A549 (cell line): ENCODE measurements around the gene TMEM101. TPM values are rescaled to one million over a fixed set of nuclear protein-coding genes. Genes with fewer than 3 reads are reported as not detected.

Experiments used
- BHLHE40 ChIP-seq: IDR thresholded peaks from 2 replicates; pipeline ENCODE4 v1.6.1; 2012; ENCODE audit warnings: low read depth, low read length, inconsistent platforms
- CBX8 ChIP-seq: fragments of 200-600 bp; sonication (generic); IDR thresholded peaks from 2 replicates; pipeline ENCODE4 v1.6.1; 2016
- CEBPB ChIP-seq, 2 experiments: fragments of >200 bp in 1 of 2; sonication (Bioruptor Twin) in 1 of 2; formaldehyde crosslinking in 1 of 2; IDR thresholded peaks; 2 replicates each; pipeline ENCODE4 v1.6.1; 2012 to 2016
- CHD2 ChIP-seq: fragments of 150-350 bp; IDR thresholded peaks from 2 replicates; pipeline ENCODE4 v1.6.1; 2014; ENCODE audit warnings: low read length; ENCODE audit not compliant: partially characterized antibody
- CHD4 ChIP-seq: fragments of 200-600 bp; sonication (generic); IDR thresholded peaks from 2 replicates; pipeline ENCODE4 v1.6.1; 2016; ENCODE audit warnings: antibody characterized with exemption, mild to moderate bottlenecking, borderline replicate concordance
- EP300 ChIP-seq, 2 experiments: fragments of >200 bp; sonication (Bioruptor Twin); formaldehyde crosslinking; IDR thresholded peaks; 2 replicates in 1 of 2; 3 replicates in 1 of 2; pipeline ENCODE4 v1.6.1; 2016 to 2017
- FOSB ChIP-seq: fragments of 250-450 bp; sonication (Bioruptor Pico); IDR thresholded peaks from 2 replicates; pipeline ENCODE4 v1.5.0; 2020; ENCODE audit warnings: mild to moderate bottlenecking, moderate library complexity
- FOXS1 ChIP-seq: fragments of 250-450 bp; sonication (Bioruptor Pico); IDR thresholded peaks from 2 replicates; pipeline ENCODE4 v1.5.0; 2020; ENCODE audit warnings: mild to moderate bottlenecking, moderate library complexity
- HMGXB4 ChIP-seq: fragments of 250-450 bp; sonication (Bioruptor Pico); IDR thresholded peaks from 2 replicates; pipeline ENCODE4 v1.5.0; 2021; ENCODE audit warnings: mild to moderate bottlenecking, moderate library complexity, borderline replicate concordance
- HOXB5 ChIP-seq: fragments of 250-450 bp; sonication (Bioruptor Pico); IDR thresholded peaks from 2 replicates; pipeline ENCODE4 v1.5.0; 2020; ENCODE audit warnings: mild to moderate bottlenecking, moderate library complexity
- JUN ChIP-seq, 2 experiments: fragments of >200 bp; sonication (Bioruptor Twin); formaldehyde crosslinking; IDR thresholded peaks; 2 replicates in 1 of 2; 3 replicates in 1 of 2; pipeline ENCODE4 v1.6.1; 2016 to 2017
- KDM1A ChIP-seq: fragments of 200-600 bp; sonication (generic); IDR thresholded peaks from 2 replicates; pipeline ENCODE4 v1.6.1; 2016; ENCODE audit warnings: low read depth, mild to moderate bottlenecking
- NFE2L2 ChIP-seq: fragments of 150-350 bp; conservative IDR thresholded peaks from 2 replicates; pipeline ENCODE4 v1.6.1; 2014; ENCODE audit warnings: low read length
- PBX3 ChIP-seq: IDR thresholded peaks from 2 replicates; pipeline ENCODE4 v1.6.1; 2012
- POLR2A ChIP-seq: IDR thresholded peaks from 2 replicates; pipeline ENCODE4 v1.6.1; 2012; ENCODE audit warnings: mild to moderate bottlenecking, low read length
- POLR2AphosphoS2 ChIP-seq: conservative IDR thresholded peaks from 2 replicates; pipeline ENCODE4 v1.6.1; 2012; ENCODE audit warnings: low read length, improper control_type of control experiment, inconsistent platforms
- RAD21 ChIP-seq, 2 experiments: fragments of >200 bp in 1 of 2; sonication (Bioruptor Twin) in 1 of 2; formaldehyde crosslinking in 1 of 2; IDR thresholded peaks in 1 of 2; conservative IDR thresholded peaks in 1 of 2; 2 replicates in 1 of 2; 3 replicates in 1 of 2; pipeline ENCODE4 v1.6.1; 2012 to 2018; ENCODE audit warnings: inconsistent platforms in 1 of 2
- RFX5 ChIP-seq: fragments of 450-650 bp; IDR thresholded peaks from 2 replicates; pipeline ENCODE4 v1.7.1; 2014; ENCODE audit warnings: antibody characterized with exemption, mild to moderate bottlenecking, moderate library complexity
- RNF2 ChIP-seq: fragments of 200-600 bp; sonication (generic); IDR thresholded peaks from 2 replicates; pipeline ENCODE4 v1.6.1; 2016; ENCODE audit warnings: low read depth, mild to moderate bottlenecking, antibody characterized with exemption, moderate library complexity, borderline replicate concordance
- SREBF2 ChIP-seq: fragments of 450-650 bp; IDR thresholded peaks from 2 replicates; pipeline ENCODE4 v1.6.1; 2014; ENCODE audit warnings: mild to moderate bottlenecking, moderate library complexity
- USF2 ChIP-seq: fragments of 450-650 bp; IDR thresholded peaks from 2 replicates; pipeline ENCODE4 v1.6.1; 2014; ENCODE audit warnings: antibody characterized with exemption
- ZC3H11A ChIP-seq: fragments of 450-650 bp; IDR thresholded peaks from 2 replicates; pipeline ENCODE4 v1.6.1; 2014; ENCODE audit warnings: antibody characterized with exemption, mild to moderate bottlenecking
- ZFP36 ChIP-seq: fragments of 450-650 bp; IDR thresholded peaks from 2 replicates; pipeline ENCODE4 v1.6.1; 2014; ENCODE audit warnings: borderline replicate concordance; ENCODE audit not compliant: partially characterized antibody
- ZSCAN20 ChIP-seq: fragments of 250-450 bp; sonication (Bioruptor Pico); IDR thresholded peaks from 2 replicates; pipeline ENCODE4 v1.8.0; 2022; ENCODE audit warnings: mild to moderate bottlenecking, moderate library complexity
- polyA plus RNA-seq, 4 experiments: library from polyadenylated mRNA; depleted of rRNA in 3 of 4; stranded (reverse); fragments of >200 nt; fragmentation: RNase III in 1 of 4; extraction: RNeasy Plus Mini Kit Qiagen cat#74134 plus additional on column Dnase treatment in 1 of 4; gene quantifications; 2 replicates in 3 of 4; 3 replicates in 1 of 4; pipeline ENCODE4 v1.2.3, GENCODE V29; 2011 to 2017
- TF ChIP-seq, protein P1 (sequence below): fragments of 250-450 bp; sonication (Bioruptor Pico); IDR thresholded peaks from 2 replicates; pipeline ENCODE4 v1.5.0; 2020; ENCODE audit warnings: low read depth, mild to moderate bottlenecking, moderate library complexity
- TF ChIP-seq, protein P2 (sequence below): IDR thresholded peaks from 2 replicates; pipeline ENCODE4 v1.6.1; 2012

Gene TMEM101
- polyA plus RNA-seq, 2 of the 4 experiments (the other 2 are of a cell fraction), result 32.2 to 38.2 TPM

GRCh38 chr17:44014437-44015172 lies at the start of gene TMEM101 (continued):
- peak; percentile 59 for TF ChIP-seq CHD2
- TF ChIP-seq POLR2AphosphoS2, result no peak
- peak in 1 of 2 experiments; percentile 51; a peak in 1 of 4 replicates for TF ChIP-seq CEBPB (IDR thresholded peaks at IDR 0.05)
- TF ChIP-seq RNF2, result no peak
- TF ChIP-seq, protein P1, sequence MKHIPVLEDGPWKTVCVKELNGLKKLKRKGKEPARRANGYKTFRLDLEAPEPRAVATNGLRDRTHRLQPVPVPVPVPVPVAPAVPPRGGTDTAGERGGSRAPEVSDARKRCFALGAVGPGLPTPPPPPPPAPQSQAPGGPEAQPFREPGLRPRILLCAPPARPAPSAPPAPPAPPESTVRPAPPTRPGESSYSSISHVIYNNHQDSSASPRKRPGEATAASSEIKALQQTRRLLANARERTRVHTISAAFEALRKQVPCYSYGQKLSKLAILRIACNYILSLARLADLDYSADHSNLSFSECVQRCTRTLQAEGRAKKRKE (CRISPR knock-in tag), result no peak
- TF ChIP-seq ZSCAN20, result 0 out of 2 replicates have a peak, but pooled peaks have one; percentile 63
- no peak for TF ChIP-seq RAD21 (conservative IDR thresholded peaks at IDR 0.05 in 1 of 2, IDR thresholded peaks at IDR 0.05 in 1 of 2)
- no peak for TF ChIP-seq CHD4
- TF ChIP-seq EP300 (IDR thresholded peaks at IDR 0.05), result no peak
- no peak for TF ChIP-seq CBX8
- TF ChIP-seq ZFP36, result no peak
- peak; percentile 76 for TF ChIP-seq PBX3
- no peak for TF ChIP-seq BHLHE40
- no peak for TF ChIP-seq SREBF2
- TF ChIP-seq, protein P2, sequence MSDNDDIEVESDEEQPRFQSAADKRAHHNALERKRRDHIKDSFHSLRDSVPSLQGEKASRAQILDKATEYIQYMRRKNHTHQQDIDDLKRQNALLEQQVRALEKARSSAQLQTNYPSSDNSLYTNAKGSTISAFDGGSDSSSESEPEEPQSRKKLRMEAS, result peak; percentile 97
- TF ChIP-seq NFE2L2, result no peak
- no peak for TF ChIP-seq HMGXB4 (CRISPR knock-in tag)
- peak; percentile 89 to 98 for TF ChIP-seq JUN (IDR thresholded peaks at IDR 0.05)
- TF ChIP-seq KDM1A, result no peak
- peak; percentile 85 for TF ChIP-seq POLR2A
- TF ChIP-seq USF2, result no peak; the same call in 1 of the 2 replicates
- 0 out of 2 replicates have a peak, but pooled peaks have one; percentile 3 for TF ChIP-seq ZC3H11A
- TF ChIP-seq FOXS1 (CRISPR knock-in tag), result peak; percentile 69
- TF ChIP-seq RFX5, result peak; percentile 58
- no peak for TF ChIP-seq FOSB (CRISPR knock-in tag)
- 0 out of 2 replicates have a peak, but pooled peaks have one; percentile 53 for TF ChIP-seq HOXB5 (CRISPR knock-in tag)
